Gastroesophageal sphincter (tissue), 4 donors: ENCODE results near the gene VSTM4. TPM values are rescaled to one million over a fixed set of nuclear protein-coding genes. Genes with fewer than 3 reads are reported as not detected.

Experiments
- ATAC-seq: fragments of 150-250 bp; one replicate; pipeline ENCODE4 v1.9.1; 2016; ENCODE audit warnings: mild to moderate bottlenecking, moderate library complexity
- H3K27ac ChIP-seq, 4 donors: fragments of 200-600 bp; sonication (generic) in 3 of 4; 1 replicate in 3 of 4; 2 replicates in 1 of 4; pipeline ENCODE4 v1.5.1; 2016 to 2019
- H3K27me3 ChIP-seq: fragments of 200-600 bp; sonication (generic); one replicate; pipeline ENCODE4 v1.5.1; 2019
- H3K36me3 ChIP-seq, 2 donors: fragments of 200-600 bp; sonication (generic); one replicate each; pipeline ENCODE4 v1.5.1; 2019; ENCODE audit warnings: control low read depth in 1 of 2
- H3K4me1 ChIP-seq, 3 donors: fragments of 200-600 bp; sonication (generic); 1 replicate in 2 of 3; 2 replicates in 1 of 3; pipeline ENCODE4 v1.5.1; 2016 to 2019; ENCODE audit warnings: control low read depth in 2 of 3
- H3K4me3 ChIP-seq, 2 donors: fragments of 200-600 bp; sonication (generic); one replicate each; pipeline ENCODE4 v1.5.1; 2019; ENCODE audit warnings: mild to moderate bottlenecking in 1 of 2, moderate library complexity in 1 of 2
- H3K9me3 ChIP-seq, 3 donors: fragments of 200-600 bp; sonication (generic); one replicate each; pipeline ENCODE4 v1.5.1; 2017 to 2019; ENCODE audit warnings: control low read depth in 2 of 3
- CTCF ChIP-seq, 4 experiments: fragments of 200-600 bp in 2 of 4; fragments of 450-650 bp in 2 of 4; sonication (generic) in 1 of 4; IDR thresholded peaks; one replicate each; pipeline ENCODE4 v1.5.1; 2017 to 2019; ENCODE audit warnings: antibody characterized with exemption in 4 of 4, mild to moderate bottlenecking in 2 of 4, moderate library complexity in 2 of 4
- EP300 ChIP-seq: sonication (generic); formaldehyde crosslinking; IDR thresholded peaks from one replicate; pipeline ENCODE4 v1.6.1; 2017; ENCODE audit warnings: antibody characterized with exemption, mild to moderate bottlenecking
- POLR2A ChIP-seq, 2 donors: fragments of 450-650 bp; IDR thresholded peaks; one replicate each; pipeline ENCODE4 v1.6.1; 2017; ENCODE audit warnings: antibody characterized with exemption in 2 of 2, mild to moderate bottlenecking in 2 of 2, moderate library complexity in 1 of 2
- POLR2AphosphoS5 ChIP-seq: sonication (generic); formaldehyde crosslinking; IDR thresholded peaks from one replicate; pipeline ENCODE4 v1.6.1; 2017; ENCODE audit warnings: antibody characterized with exemption
- WGBS, 2 donors: methylation state at CpG; one replicate each; pipeline ENCODE4 v1.1.5; 2018; ENCODE audit warnings: low coverage in 1 of 2; 5-methylcytosine and 5-hydroxymethylcytosine counted together
- total RNA-seq, 4 donors: library from RNA; depleted of rRNA; stranded (reverse); fragments of >200 nt; gene quantifications; one replicate each; pipeline ENCODE4 v1.1.0, GENCODE V29; 2016

VSTM4 gene
- total RNA-seq, 4 donors from 2014 or later = 11.4 to 25.1 (median 21.9) TPM

GRCh38 chr10:49040601-49041000, 74.7 kb downstream of the VSTM4 start:
- 97% methylated on average over 4 of the region's 4 CpGs; no CpG with 5 or more reads in 1 of the 2 donors for WGBS, 2 donors
- Histone ChIP-seq H3K27me3 (no peaks in the 10 kb centered on the region), H3K4me3 (no peak overlapping the region), H3K36me3 (peaks cover 0 to 27% of the 10 kb centered on the region in 2 donors), H3K27ac (no peak overlapping the region), H3K4me1 (no peaks in the 10 kb centered on the region), H3K9me3 (no peaks in the 10 kb centered on the region)
- no peak for TF ChIP-seq POLR2AphosphoS5
- TF ChIP-seq CTCF (IDR thresholded peaks at IDR 0.05) = no peak
- no peak for ATAC-seq

- no peak overlapping the region for H3K27ac ChIP-seq
- H3K4me1 ChIP-seq = no peaks in the 10 kb centered on the region
- TF ChIP-seq POLR2A (IDR thresholded peaks at IDR 0.05) (no peak), EP300 (no peak), POLR2AphosphoS5 (no peak), CTCF (IDR thresholded peaks at IDR 0.05) (no peak)
- H3K27me3 ChIP-seq = no peaks in the 10 kb centered on the region
- 75 to 84% methylated on average over 2 to 6 of the region's 7 CpGs for WGBS, 2 donors
- H3K36me3 ChIP-seq = peaks cover 0 to 27% of the 10 kb centered on the region in 2 donors
- H3K4me3 ChIP-seq = no peak overlapping the region
- no peaks in the 10 kb centered on the region for H3K9me3 ChIP-seq
- ATAC-seq = no peak
These were observed 75.9 kb downstream of the VSTM4 start for GRCh38 chr10:49039409-49039808.

GRCh38 chr10:49038711-49039110, 76.6 kb downstream of the VSTM4 start:
- 96 to 100% methylated on average over 2 to 3 of the region's 5 CpGs for WGBS, 2 donors
- Histone ChIP-seq H3K27me3 (no peaks in the 10 kb centered on the region), H3K27ac (no peak overlapping the region), H3K4me3 (no peak overlapping the region), H3K4me1 (no peaks in the 10 kb centered on the region), H3K36me3 (peaks cover 0 to 27% of the 10 kb centered on the region in 2 donors), H3K9me3 (no peaks in the 10 kb centered on the region)
- no peak for ATAC-seq
- TF ChIP-seq POLR2A (IDR thresholded peaks at IDR 0.05) (no peak), CTCF (IDR thresholded peaks at IDR 0.05) (no peak), POLR2AphosphoS5 (no peak), EP300 (no peak)

- Histone ChIP-seq H3K4me1 (no peaks in the 10 kb centered on the region), H3K9me3 (no peaks in the 10 kb centered on the region), H3K4me3 (no peak overlapping the region), H3K27ac (no peak overlapping the region), H3K27me3 (no peaks in the 10 kb centered on the region), H3K36me3 (peaks cover 0 to 23% of the 10 kb centered on the region in 2 donors)
- ATAC-seq = no peak
- 75 to 87% methylated on average over 4 to 6 of the region's 7 CpGs for WGBS, 2 donors
- no peak for TF ChIP-seq POLR2A (IDR thresholded peaks at IDR 0.05)
- TF ChIP-seq POLR2AphosphoS5 = no peak
- TF ChIP-seq CTCF (IDR thresholded peaks at IDR 0.05) = no peak
- TF ChIP-seq EP300 = no peak
These were observed 78.1 kb downstream of the VSTM4 start for GRCh38 chr10:49037187-49037586.

- no peaks in the 10 kb centered on the region for H3K4me1 ChIP-seq
- no peaks in the 10 kb centered on the region for H3K27me3 ChIP-seq
- H3K9me3 ChIP-seq = no peaks in the 10 kb centered on the region
- H3K36me3 ChIP-seq = peaks cover 0 to 27% of the 10 kb centered on the region in 2 donors
- ATAC-seq = no peak
- TF ChIP-seq POLR2AphosphoS5 (no peak), CTCF (IDR thresholded peaks at IDR 0.05) (no peak), POLR2A (IDR thresholded peaks at IDR 0.05) (no peak)
- 92 to 100% methylated on average over 2 of the region's 3 CpGs for WGBS, 2 donors
- no peak overlapping the region for H3K27ac ChIP-seq
- H3K4me3 ChIP-seq = no peak overlapping the region
These were observed 78.7 kb downstream of the VSTM4 start for GRCh38 chr10:49036638-49037037.
